ENCODE results near the gene GSAP.

The GSAP gene

DNA sequence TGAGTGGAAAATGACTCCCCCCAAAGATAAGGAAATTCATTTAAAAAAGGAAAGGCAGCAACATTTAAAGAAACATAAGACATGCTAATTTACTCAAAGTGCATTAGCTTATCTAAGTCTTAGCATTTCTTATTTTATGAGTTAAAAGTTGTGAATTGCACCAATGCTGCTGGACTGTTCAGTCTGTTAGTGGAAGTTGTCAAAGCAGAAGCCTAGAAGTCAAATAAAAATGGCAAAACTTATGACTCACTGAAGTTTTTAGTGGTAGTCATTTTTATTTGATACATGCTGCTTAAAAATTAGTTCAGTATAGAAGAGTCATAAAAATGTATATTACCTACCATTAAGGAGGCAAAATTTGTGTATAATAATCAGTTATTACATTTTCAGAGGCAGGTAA is 125.7 kb downstream of the GSAP start:
- TF ChIP-seq, protein P1, sequence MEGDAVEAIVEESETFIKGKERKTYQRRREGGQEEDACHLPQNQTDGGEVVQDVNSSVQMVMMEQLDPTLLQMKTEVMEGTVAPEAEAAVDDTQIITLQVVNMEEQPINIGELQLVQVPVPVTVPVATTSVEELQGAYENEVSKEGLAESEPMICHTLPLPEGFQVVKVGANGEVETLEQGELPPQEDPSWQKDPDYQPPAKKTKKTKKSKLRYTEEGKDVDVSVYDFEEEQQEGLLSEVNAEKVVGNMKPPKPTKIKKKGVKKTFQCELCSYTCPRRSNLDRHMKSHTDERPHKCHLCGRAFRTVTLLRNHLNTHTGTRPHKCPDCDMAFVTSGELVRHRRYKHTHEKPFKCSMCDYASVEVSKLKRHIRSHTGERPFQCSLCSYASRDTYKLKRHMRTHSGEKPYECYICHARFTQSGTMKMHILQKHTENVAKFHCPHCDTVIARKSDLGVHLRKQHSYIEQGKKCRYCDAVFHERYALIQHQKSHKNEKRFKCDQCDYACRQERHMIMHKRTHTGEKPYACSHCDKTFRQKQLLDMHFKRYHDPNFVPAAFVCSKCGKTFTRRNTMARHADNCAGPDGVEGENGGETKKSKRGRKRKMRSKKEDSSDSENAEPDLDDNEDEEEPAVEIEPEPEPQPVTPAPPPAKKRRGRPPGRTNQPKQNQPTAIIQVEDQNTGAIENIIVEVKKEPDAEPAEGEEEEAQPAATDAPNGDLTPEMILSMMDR (conservative IDR thresholded peaks at IDR 0.05; ENCODE audit: low read depth, low read length) = no peak
- DNase-seq (ENCODE audit: low read depth) = no peak
- no peak overlapping the region for H3K4me3 ChIP-seq (ENCODE audit: low read length)

DNA sequence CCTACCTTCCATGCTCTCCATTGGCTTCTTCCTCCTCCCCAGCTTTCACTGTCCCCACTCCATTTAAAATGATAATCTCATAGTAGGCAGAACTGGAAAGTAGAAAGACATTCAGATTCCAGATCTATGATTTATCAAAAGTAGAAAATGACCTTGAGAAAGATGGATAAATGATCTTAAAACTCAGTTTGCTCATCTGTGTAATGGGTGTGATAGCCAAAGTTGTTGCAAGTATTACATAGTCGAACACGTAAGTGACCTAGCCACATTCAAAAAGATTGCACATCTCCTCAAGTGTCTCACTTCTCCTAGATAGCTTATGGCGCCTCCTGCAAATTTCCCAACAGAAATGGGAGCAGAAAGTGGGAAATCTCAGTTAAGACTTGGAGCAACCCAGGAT is 126.8 kb downstream of the GSAP start:
- no peak overlapping the region for H3K4me3 ChIP-seq (ENCODE audit: low read length)
- DNase-seq (ENCODE audit: low read depth) = no peak
- TF ChIP-seq, protein P1 (conservative IDR thresholded peaks at IDR 0.05; ENCODE audit: low read depth, low read length) = no peak

DNA sequence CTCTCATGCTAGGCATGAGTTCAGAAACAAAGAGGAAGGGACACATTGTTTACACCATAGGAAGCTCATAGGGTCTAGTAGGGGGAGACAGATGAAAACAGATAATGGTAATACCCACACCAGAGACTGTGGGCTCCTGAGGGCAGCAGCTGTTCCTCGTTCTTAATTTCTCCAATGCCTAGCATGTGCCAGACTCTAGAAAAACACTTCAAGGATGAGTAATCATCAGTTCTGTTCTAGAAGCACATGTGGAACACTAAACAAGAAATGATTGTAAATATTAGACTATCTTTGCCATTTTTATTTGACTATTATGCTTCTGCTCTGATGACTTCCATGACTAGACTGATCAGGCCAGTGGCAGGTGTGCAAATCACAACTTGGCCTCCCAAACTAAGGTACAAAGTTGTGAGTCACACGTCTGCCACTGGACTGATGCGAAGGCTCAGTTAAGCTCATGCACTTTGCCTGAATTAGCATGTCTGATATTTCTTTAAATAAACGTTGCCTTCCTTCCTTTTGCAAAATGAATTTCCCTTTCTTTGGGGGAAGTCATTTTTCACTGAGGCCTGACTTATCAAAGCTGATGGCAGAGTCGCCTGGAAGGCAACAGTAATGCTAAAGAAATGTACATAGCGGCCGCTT is 127.4 kb downstream of the GSAP start:
- DNase-seq (ENCODE audit: low read depth) = no peak
- no peak overlapping the region for H3K4me3 ChIP-seq (ENCODE audit: low read length)

DNA sequence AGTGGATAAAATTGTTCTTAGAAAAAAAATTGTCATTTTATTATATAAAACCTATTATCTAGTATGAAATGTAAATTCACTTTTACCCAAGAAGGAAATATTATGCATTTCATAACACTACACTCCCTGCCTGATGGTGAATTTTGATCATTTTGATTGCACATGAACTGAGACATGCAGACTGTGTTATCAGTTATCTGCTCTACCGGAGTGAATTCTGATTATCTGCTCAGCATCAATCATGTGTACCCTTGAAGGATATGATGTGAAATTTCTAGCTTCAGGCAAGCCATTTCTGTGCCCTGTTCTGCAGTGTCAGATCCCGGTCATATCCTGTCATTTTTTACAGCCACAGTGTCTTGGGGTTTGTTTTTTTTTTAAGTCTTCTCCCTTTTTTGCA is 131.5 kb downstream of the GSAP start:
- H3K4me3 ChIP-seq (ENCODE audit: low read length) = no peak overlapping the region
- DNase-seq (ENCODE audit: low read depth) = no peak
- TF ChIP-seq, protein P1 (conservative IDR thresholded peaks at IDR 0.05; ENCODE audit: low read depth, low read length) = no peak

More for the DNA sequence above, 127.4 kb downstream of the GSAP start:
- TF ChIP-seq, protein P1 (conservative IDR thresholded peaks at IDR 0.05; ENCODE audit: low read depth, low read length) = no peak

DNA sequence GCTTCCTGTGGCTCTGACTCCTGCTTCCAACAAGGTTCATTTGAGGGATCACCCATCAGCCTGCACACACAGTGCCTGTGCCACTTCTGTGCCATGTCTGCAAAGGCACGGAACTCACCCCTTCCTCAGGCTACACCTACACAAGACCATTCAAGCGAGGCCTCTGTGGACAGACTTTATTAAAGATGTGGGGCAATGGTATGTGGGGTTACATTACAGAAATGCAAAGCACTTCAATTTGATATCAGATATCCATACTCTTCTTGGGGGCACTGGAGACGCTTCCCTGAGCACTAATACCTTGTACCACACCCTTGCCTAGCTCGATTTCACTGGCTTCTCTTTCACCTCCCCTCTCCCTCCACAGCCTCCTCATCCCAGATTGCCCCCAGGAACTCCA is 132.1 kb downstream of the GSAP start:
- no peak for DNase-seq (ENCODE audit: low read depth)
- TF ChIP-seq, protein P1 (conservative IDR thresholded peaks at IDR 0.05; ENCODE audit: low read depth, low read length) = no peak
- H3K4me3 ChIP-seq (ENCODE audit: low read length) = no peak overlapping the region

DNA sequence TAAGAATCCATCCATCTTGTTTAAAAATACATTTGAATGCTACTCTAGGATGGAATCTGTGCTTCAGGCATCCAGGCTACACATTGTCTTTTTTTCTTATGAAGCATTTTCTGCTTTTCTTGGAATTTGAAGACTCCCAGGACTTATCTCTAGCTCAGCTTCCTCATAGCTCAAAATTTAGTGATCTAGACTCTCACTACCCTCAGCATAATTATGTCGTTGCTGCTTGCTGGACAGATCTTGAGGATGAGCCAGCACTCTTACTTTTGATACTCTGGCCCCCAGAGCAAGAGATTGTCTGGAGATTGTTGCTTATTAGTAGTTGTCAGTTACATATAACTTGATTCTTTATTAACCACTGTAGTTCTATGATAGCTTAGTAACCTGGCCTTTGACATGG is 133.3 kb downstream of the GSAP start:
- no peak overlapping the region for H3K4me3 ChIP-seq (ENCODE audit: low read length)
- TF ChIP-seq, protein P1 (conservative IDR thresholded peaks at IDR 0.05; ENCODE audit: low read depth, low read length) = no peak
- no peak for DNase-seq (ENCODE audit: low read depth)

DNA sequence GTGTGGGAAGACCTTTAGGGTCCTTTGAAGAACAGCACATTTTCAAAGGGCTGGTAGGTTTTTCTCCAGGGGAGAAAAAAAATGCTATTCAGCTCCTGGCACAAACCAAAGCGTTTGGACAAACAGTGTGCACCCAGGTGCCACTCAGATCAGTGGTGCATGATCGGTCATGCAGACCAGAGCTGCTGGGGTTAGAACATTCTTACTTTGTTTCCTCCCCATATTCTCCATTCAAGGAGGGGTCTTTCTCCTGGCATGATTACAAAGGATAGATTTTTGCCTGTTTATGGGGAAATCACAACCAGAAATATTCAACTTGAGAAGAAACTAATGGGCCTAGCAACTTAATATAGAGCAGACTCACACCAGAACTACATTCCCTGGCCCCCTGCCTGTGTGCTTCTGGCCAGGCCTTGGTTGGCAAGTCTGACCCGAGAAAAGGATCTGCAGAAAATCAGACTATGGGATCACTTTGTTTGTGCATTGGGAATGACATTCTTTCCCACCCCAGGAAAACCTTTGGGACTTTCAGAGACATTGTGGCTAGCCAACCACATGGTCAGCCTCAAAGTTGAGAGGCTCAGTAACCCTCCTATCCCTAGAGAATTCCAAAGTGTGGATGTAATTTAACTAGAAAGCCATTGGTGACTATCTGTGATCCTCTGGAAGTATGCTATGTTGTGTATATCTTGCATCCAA is 134.2 kb downstream of the GSAP start:
- no peak overlapping the region for H3K4me3 ChIP-seq (ENCODE audit: low read length)
- no peak for DNase-seq (ENCODE audit: low read depth)
- TF ChIP-seq, protein P1 (conservative IDR thresholded peaks at IDR 0.05; ENCODE audit: low read depth, low read length) = no peak

All from retinal pigment epithelial cell (primary cell).